H1 (cell line): ENCODE results near the gene ACACB. TPM values are rescaled to one million over a fixed set of nuclear protein-coding genes. Genes with fewer than 3 reads are reported as not detected.

Experiments
- CHD2 ChIP-seq: IDR thresholded peaks from 2 replicates; pipeline ENCODE4 v1.6.1; 2012; ENCODE audit warnings: low read length, improper control_type of control experiment
- CHD7 ChIP-seq: fragments of 300-600 bp; sonication (generic); IDR thresholded peaks from 2 replicates; pipeline ENCODE4 v1.7.1; 2012; ENCODE audit warnings: low read length, moderate library complexity, mild to moderate bottlenecking, inconsistent platforms; ENCODE audit not compliant: insufficient replicate concordance
- FOSL1 ChIP-seq: IDR thresholded peaks from 2 replicates; pipeline ENCODE4 v1.6.1; 2011; ENCODE audit warnings: mild to moderate bottlenecking, low read depth, low read length, moderate library complexity; ENCODE audit not compliant: insufficient read depth
- SAP30 ChIP-seq: fragments of 300-600 bp; sonication (generic); IDR thresholded peaks from 2 replicates; pipeline ENCODE4 v1.7.1; 2012; ENCODE audit warnings: low read length, moderate library complexity, mild to moderate bottlenecking, inconsistent platforms; ENCODE audit not compliant: insufficient read depth, insufficient replicate concordance
- SIX5 ChIP-seq: IDR thresholded peaks from 2 replicates; pipeline ENCODE4 v1.6.1; 2011; ENCODE audit warnings: mild to moderate bottlenecking, low read depth, low read length
- polyA plus RNA-seq, 7 experiments: library from polyadenylated mRNA; depleted of rRNA in 3 of 7; stranded (reverse) in 5 of 7; unstranded in 2 of 7; fragments of >200 nt in 5 of 7; fragments of 200-250 nt in 2 of 7; gene quantifications; 1 replicate in 5 of 7; 2 replicates in 1 of 7; 4 replicates in 1 of 7; pipeline versions ENCODE4 v1.2.1 to v1.2.3, GENCODE V29; 2011 to 2013; ENCODE audit warnings: missing spikeins in 2 of 7, mixed read lengths in 2 of 7
- total RNA-seq: library from RNA; stranded (reverse); fragmentation: NEBNext Ultra II Directional; extraction: Animal tissue kit (Norgen Biotek cat#: 25700); gene quantifications from 2 replicates; pipeline ENCODE4 v1.2.1, GENCODE V29; 2021

Gene ACACB
- total and polyA plus RNA-seq, 2 of the 8 experiments (the other 6 are each of a cell fraction or from before 2014, with no cell fraction given): 5.8 to 15.3 TPM

GRCh38 chr12:109287811-109288469, 171.6 kb downstream of the ACACB start (continued):
- TF ChIP-seq CHD7: no peak
- TF ChIP-seq FOSL1: no peak
- no peak for TF ChIP-seq SIX5
- TF ChIP-seq CHD2: no peak
- TF ChIP-seq SAP30: no peak
